ENCODE measurements around the gene MYO9B.
A peak's percentile ranks its signal among the peaks of the same experiment; 100 is the strongest.
"Not testable (repeated sequence)": the region's sequence is repeated elsewhere in the genome, so short reads cannot be mapped to it uniquely, and the experiment has no call there.

Gene MYO9B

GRCh38 chr19:17121736-17122293 is 46.2 kb downstream of the MYO9B start:
- DNase-seq, result no peak

GRCh38 chr19:17123041-17123440 is 47.5 kb downstream of the MYO9B start:
- no peak for DNase-seq

GRCh38 chr19:17124025-17124424 is 48.4 kb downstream of the MYO9B start:
- no peak for DNase-seq

GRCh38 chr19:17125062-17125727 is 49.6 kb downstream of the MYO9B start:
- peak; percentile 37 for DNase-seq

GRCh38 chr19:17125728-17126677 is 50.4 kb downstream of the MYO9B start:
- DNase-seq, result peak; percentile 57

- DNase-seq, result no peak
These were observed 52.1 kb downstream of the MYO9B start for GRCh38 chr19:17127671-17128070.

- DNase-seq, result no peak
These were observed 52.8 kb downstream of the MYO9B start for GRCh38 chr19:17128403-17128802.

- DNase-seq, result no peak
These were observed 53.2 kb downstream of the MYO9B start for GRCh38 chr19:17128820-17129219.

GRCh38 chr19:17129377-17129776 is 53.8 kb downstream of the MYO9B start:
- no peak for DNase-seq

GRCh38 chr19:17135001-17135853 is 59.6 kb downstream of the MYO9B start:
- peak; percentile 11 for DNase-seq

GRCh38 chr19:17136021-17136420 is 60.4 kb downstream of the MYO9B start:
- DNase-seq, result no peak

- no peak for DNase-seq
These were observed 61.0 kb downstream of the MYO9B start for GRCh38 chr19:17136617-17137016.

- no peak for DNase-seq
These were observed 61.8 kb downstream of the MYO9B start for GRCh38 chr19:17137417-17137816.

- DNase-seq, result not testable (repeated sequence)
These were observed 62.7 kb downstream of the MYO9B start for GRCh38 chr19:17138052-17138846.

GRCh38 chr19:17138937-17139598 is 63.5 kb downstream of the MYO9B start:
- no peak for DNase-seq

- DNase-seq, result not testable (repeated sequence)
These were observed 69.2 kb downstream of the MYO9B start for GRCh38 chr19:17144771-17145170.

- DNase-seq, result no peak
These were observed 70.2 kb downstream of the MYO9B start for GRCh38 chr19:17145546-17146497.

GRCh38 chr19:17148130-17148529 is 72.6 kb downstream of the MYO9B start:
- no peak for DNase-seq

- DNase-seq, result no peak
These were observed 74.0 kb downstream of the MYO9B start for GRCh38 chr19:17149393-17150135.

All from stimulated activated CD4-positive, alpha-beta T cell treated with anti-CD3 and anti-CD28 coated beads, Interleukin-1b, Interleukin-23, amount 100 ng/mL, for 48 hours (primary cell).